Forelimb muscle (tissue), 1 donor: Measurements from ENCODE around the gene GPT2. TPM values are rescaled to one million over a fixed set of nuclear protein-coding genes. Genes with fewer than 3 reads are reported as not detected.

ENCODE experiments used
- DNase-seq: peaks from one replicate; pipeline ENCODE4 v3.0.0-alpha.2; 2013; ENCODE audit warnings: low read depth
- polyA plus RNA-seq: library from polyadenylated mRNA; unstranded; fragments of 120-200 nt; gene quantifications from one replicate; pipeline ENCODE4 v1.2.1, GENCODE V29; 2013; ENCODE audit not compliant: insufficient read length

GPT2 gene
- polyA plus RNA-seq, 1 donor, result 36.5 TPM

DNA sequence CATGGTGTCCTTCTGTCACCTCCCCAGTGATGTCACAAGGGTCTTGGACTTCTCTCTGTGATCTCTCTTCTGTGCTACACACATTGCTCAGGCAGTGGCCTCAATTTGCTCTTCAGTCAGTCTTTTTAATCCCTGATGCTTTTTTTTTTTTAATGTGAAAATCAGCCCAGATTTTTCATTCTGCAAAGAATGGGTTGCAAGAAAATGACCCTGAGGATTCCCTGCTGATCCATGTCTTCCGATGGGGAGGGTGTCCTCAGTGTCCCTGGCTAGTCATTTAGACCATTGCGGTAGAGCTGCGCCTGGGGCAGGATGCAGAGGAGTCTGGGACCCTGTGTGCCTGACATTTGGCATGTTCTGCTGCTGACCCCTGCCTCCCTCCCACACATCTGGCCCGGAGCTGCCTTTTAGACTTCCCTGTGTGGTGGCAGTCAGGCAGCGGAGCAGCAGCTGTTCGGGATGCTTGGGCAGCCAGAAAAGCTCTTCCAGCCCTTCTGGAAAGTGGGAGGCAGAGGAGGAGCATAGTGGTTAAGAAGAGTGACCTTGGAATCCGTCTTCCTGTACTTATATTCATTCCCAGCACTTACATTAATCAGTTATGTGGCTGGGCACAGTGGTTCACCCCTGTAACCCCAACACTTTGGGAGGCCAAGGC, 12.3 kb downstream of the GPT2 start:
- DNase-seq, result no peak

DNA sequence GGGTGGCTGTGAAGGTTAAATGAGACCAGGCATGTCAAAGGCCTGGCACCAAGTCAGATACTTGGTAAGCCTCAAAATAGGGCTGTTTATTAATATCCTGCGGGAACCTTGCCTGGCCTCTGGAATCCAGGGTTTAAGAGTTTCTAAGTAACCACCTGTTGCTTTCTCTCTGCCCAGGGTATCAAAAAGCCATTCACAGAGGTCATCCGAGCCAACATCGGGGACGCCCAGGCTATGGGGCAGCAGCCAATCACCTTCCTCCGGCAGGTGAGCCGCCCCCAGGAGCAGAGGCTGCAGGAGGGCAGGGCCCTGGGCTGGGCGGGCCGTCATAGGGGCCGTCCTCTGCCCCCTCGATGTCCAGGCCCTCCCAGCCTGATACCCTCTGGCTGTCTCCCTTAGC, 13.3 kb downstream of the GPT2 start:
- DNase-seq, result no peak

DNA sequence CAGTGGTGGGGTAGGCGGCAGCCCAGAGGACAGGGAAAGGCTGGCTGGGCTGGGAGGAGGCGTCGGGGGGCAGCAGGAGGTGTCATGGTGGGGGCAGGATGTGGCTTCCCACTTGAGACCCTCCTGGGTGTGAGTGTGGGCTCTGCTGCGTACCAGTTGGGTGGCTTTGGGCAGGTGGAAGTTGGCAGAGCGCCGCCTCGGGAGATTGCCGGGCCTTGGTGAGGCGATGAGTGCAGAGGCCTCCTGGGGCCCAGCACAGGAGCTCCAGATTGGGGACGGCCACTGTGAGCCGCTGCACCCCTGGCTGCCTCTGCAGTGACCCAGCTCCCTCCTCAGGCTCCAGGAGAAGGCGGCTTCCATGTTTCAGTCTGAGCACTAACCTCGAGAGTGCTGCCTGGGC, 13.8 kb downstream of the GPT2 start:
- no peak for DNase-seq

DNA sequence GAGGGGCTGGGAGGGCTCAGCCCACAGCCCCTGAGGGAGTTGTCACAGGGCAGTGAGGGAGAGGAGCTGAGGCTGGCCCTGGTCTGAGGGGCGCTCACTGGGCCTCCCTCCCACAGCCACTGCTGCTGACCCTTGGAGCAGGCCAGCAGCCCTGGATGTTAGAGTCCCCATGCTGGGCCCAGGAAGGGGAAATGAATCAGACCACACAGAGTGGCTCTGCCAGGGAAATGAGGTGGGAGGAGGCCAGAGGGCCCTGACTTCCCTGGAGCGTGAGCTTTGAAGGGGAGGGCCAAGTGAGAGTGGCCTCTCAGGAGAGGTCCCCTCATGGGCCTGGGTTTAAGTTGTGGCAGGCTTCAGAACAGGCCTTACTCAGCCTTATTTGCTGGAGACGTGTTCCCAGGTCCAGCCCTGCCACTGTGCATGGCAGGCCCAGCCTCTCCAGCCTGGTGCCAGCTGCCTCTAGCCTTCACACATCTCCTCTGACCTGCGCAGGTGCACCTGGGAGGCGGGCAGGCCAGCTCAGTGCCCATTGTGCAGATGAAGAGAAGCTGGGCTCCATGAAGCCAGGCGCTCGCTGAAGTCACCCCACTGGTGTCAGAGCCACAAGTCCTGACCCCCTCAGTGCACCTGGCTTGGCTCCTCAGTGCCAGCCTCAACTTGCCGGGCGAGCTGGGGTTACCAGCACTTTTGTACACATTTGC, 15.4 kb downstream of the GPT2 start:
- no peak for DNase-seq

DNA sequence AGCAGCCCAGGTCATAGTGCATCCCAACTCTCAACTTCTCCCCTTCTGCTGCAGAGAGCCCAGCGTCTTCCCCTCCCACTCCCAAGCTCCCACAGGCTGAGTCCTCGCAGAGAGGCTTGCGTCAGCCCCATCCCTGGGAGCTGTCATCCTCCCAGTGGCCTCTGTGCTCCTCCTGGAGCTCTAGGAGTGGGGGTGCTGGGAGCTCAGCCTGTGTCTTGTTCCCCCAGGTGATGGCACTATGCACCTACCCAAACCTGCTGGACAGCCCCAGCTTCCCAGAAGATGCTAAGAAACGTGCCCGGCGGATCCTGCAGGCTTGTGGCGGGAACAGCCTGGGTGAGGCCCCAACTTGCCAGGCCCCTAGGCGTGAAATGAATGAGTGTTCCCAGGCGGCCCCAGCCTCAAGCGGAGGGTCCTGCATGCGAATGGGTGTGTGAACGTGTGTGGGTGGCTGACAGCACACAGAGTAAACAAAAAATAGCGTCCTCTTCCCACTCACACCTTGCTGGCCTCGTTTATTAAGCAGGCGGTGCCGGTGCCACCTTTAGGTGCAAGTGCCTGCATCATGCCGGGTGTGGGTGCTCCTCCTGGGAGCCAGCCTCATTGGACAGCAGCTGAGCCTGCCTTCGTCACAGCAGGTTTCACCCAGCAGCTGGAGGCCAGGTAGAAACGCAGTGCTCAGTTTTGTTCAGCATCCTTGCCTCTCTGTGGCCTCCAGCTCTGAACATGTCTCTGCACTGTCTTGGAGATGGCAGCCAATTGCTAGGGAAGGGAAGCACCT, 16.5 kb downstream of the GPT2 start:
- DNase-seq, result no peak

DNA sequence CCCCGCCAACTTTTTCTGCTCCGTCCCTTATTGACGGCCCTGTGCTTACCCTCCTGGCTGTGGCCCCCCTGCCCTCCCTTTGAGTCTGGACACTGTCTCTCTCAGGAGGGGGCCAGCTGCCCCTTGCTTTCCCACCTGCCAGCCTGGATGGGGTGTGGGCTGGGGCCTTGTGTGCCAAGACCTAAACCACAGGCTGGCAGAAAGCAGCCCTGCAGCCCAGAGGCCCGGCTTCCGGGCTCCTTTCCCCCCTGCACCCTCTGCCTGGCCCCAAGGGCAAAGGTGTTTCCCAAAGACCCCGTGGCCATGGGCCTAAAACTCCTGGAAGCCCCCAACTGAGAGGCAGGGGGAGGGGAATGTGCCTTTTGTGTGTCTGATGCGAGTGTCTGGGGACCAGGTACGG, 17.5 kb downstream of the GPT2 start:
- no peak for DNase-seq

DNA sequence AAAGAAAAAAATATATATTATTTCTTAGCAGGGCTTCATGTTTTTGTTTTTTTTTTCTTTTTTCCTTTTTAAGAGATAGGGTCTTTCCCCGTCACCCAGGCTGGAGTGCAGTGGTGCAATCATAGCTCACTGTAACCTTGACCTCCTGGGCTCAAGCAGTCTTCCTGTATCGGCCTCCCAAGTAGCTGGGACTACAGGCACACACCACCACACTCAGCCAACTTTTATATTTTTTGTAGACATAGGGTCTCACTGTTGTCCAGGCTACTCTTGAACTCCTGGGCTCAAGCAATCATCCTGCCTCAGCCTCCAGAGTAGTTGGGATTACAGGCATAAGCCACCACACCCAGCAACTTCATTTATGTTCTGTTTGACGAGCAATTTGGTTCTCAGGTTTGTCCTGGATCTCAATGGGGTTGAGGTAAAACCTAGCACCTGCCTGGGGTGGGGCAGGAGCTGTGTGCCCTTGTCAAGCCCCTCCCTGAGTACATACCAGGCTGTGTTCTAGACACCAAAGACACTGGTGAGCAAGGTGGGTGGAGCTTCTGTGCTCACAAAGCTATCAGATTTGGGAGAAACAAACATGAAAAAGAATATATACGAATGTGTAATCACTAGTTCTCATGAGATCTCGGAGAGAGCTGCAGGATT, 19.2 kb downstream of the GPT2 start:
- no peak for DNase-seq

DNA sequence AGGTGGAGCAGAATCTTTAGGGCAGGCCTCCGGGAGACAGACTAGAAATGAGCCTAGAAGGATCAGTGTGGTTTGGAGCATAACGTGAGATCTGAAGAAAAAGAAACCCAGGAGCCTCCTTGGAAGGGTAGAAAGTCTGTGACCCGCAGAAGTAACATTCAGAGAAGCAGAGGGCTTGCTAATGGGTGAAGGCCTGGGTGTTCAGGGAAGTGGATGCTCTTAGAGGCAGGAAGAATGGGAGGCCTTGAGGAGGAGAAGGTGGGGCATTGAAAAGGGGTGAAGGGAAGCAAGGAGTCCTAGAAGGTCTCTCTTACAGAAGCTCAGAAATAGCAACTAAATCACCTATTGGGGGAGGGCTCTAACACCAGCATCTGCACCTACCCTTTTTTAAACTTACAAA, 20.3 kb downstream of the GPT2 start:
- DNase-seq, result no peak

DNA sequence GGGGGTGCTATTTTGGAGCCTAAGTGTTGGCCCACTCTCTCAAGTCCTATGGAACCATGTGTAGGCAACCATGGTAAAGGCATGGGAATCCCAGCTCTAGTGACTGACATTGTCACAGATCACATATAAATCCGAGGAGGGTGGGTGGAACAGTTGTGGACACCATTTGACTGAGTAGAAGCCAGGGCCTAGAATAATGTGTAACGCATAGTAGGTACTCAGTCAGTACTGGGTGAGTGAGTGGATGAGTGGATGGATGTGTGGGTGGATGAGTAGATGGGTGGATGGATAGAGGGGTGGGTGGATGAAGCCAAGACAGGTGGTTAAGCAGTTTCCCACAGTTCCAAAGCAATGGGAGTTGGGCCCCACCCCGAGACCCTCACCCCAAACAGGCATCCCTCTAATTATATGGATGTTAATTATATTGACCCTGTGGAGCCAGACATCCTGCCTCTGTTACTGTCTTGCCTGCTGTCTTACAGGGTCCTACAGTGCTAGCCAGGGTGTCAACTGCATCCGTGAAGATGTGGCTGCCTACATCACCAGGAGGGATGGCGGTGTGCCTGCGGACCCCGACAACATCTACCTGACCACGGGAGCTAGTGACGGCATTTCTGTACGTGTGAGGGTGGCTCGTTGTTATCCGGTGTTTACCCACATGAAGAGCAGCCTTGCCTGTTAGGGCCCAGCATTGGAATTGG, 22.3 kb downstream of the GPT2 start:
- DNase-seq, result no peak

DNA sequence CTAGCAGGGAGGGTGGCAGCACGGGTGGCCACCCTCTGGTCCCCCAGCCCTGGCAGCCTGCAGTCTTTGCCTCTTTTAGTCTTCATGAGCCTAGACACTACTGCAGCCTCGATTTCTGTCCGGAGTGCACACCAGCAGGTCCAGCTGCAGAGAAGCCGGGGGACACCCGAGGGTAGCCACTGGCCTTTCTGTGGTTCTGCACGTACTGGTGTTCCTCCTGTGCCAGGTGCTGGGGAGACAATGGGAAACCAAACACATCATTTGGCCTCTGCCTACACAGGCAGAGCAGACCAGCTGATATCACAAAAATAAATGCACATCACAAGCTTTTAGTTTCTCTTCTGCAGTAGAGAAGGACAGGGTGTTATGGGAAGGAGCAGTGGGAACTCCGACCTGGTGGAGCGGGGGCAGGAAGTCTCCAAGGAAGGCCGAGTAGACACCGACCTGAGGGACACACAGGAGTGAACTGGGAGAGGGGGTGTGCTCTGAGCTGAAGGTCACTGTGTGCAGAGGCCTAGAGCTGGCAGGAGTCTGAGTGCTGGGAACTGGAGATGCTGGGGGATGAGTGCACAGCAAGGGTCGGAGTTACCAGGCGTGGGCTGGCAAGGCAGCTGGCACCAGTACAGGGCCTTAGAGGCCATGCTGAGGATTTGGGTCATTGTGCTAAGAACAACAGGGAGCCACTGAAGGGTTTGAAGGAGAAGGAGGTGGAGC, 23.1 kb downstream of the GPT2 start:
- DNase-seq, result no peak

DNA sequence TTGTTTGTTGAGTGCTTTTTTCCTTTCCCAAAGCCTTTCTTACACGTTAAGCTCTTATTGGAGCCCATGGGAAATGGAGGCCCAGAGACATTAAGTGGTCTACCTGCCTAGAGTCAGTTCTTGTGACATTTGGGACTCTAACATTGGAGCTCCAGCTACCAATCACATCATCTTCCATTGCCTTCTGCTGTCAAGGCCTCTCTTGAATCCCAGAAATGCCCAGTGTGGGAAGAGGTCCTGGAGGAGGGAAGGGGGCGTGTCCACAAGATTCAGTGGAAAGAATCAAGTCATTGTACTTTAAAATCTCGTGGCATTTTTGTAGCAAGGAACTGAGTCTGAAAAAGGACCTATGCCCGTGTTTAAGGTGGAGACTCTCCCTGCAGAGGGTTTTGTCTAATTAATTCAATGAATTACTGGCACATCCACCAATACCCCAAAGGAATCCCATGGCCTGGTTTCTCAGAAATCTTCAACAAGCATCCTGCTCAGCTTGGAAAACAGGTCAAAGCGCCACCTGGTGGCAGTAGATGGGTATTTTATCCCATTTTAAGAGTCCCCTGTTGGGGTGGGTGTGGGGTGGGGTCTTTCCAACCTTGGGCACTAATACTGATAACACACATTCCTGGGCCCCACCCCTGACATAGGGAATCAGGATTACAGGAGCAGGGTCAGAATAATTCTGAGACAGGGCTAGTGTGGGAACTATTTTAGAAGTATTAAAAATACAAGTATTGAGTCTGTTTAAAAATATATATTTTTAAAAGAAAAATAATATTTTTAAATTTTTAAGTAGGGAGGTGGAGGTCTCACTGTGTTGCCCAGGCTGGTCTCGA, 24.6 kb downstream of the GPT2 start:
- DNase-seq, result peak; percentile 28

DNA sequence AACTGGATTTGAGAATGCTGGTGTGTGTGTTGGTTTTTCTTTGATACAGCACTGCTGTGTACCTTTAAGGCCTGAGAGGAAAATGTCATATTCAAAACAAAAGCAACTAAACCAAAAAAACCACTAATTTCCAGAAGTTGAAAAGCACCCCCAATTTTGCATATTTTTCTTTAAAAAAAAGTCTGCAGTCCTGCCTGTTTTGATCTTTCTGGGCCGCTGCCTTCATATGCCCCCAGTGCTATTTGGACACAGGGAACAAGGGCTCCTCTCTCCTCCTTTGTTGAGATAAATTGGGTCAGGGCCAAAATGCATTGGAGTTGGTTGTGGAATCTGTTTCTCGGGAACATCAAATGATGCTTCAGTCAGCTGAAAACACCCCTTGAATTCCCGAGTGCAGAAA, 26.9 kb downstream of the GPT2 start:
- no peak for DNase-seq

DNA sequence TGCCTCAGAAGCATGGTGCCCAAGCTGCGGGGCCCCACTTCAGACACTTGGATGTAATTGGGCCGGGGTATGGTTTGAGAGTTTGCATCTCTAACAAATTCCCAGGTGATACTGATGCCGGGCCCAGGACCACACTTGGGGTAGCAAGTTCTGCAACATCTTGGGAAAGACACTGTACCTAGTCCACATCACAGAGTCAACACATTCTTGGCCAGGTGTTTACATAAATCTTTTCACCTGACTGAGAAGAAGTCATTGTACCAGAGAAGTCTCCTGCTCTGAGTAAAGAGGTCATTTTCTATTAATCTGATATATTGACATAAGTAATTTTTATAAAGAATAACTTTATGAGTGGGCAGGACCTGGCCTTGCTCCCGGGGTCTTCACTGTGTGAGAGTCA, 27.5 kb downstream of the GPT2 start:
- DNase-seq, result no peak

DNA sequence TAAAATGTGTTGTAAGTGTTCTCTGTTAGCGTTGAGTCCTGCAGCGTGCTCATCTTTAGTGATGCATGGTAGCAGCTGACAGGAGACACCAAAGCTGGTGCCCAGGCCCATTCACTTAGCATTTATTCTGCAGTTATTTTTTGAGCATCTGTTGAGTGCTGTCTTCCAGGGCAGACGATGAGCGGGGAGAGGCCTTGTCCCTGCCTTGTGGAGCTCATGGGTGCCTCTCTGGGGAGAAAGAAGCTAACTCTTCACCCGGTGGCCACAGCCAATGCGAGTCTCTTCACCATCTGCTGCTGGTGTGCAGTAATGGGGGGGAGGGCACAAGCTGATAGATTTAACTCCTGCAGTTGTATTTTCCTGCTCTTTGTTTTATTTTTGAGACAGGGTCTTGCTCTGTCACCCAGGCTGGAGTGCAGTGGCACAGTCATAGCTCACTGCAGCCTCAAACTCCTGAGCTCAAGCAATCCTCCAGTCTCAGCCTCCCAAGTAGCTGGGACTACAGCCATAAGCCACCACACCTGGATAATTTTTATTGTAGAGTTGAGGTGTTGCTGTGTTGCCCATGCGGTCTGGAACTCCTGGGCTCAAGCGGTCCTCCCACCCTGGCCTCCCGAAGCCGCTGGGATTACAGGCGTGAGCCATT, 30.5 kb downstream of the GPT2 start:
- no peak for DNase-seq

DNA sequence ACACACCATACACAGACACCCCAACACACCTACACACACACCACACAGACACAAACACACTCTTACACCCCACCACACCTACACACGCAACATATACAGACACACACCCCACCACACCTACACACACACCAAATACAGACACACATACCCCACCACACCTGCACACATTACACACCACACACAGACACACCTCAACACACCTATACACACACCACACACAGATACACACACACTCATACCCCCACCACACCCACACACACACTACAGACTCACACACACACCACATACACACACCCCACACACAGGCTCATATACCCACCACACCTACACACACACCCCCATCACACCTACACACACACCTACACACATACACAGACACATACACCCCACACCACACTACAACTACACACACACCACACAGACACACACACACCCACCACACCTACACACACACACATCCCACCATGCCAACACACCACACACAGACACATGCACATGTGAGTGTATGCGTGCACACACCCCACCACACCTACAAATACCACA, 31.4 kb downstream of the GPT2 start:
- no peak for DNase-seq

DNA sequence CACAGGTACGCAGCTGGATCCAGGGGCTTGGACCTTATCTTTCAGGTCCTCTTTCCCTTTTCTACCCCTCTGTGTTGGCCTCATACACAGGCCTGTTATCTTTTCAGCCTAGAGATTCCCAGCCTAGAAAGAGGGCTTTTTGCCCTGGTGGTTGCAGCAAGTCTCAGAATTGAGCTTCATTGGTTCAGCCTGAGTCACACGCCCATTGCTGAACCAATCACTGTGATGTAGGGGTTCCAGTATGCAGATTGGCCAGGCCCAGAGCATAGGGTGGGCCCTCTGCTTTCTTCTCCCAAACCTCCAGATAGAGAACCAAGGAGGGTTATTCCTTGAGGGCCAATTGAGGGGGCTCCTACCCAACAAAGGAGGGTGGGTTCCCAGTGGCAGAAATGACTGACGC, 32.8 kb downstream of the GPT2 start:
- no peak for DNase-seq

DNA sequence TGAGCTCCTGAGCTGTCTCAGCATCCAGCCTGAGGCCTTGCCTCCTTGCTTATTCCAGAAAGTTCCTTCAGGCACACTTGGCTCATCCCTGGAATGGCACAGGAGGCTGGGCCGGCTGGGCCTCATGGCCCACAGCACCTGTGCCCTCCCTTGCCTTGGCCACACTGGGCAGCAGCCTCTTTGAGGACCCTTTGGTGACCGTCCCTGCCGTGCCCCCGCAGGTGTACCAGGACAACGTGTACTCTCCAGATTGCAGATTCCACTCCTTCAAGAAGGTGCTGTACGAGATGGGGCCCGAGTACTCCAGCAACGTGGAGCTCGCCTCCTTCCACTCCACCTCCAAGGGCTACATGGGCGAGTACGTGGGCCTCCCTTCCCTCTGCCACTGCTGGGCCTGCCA, 34.2 kb downstream of the GPT2 start:
- DNase-seq, result no peak

DNA sequence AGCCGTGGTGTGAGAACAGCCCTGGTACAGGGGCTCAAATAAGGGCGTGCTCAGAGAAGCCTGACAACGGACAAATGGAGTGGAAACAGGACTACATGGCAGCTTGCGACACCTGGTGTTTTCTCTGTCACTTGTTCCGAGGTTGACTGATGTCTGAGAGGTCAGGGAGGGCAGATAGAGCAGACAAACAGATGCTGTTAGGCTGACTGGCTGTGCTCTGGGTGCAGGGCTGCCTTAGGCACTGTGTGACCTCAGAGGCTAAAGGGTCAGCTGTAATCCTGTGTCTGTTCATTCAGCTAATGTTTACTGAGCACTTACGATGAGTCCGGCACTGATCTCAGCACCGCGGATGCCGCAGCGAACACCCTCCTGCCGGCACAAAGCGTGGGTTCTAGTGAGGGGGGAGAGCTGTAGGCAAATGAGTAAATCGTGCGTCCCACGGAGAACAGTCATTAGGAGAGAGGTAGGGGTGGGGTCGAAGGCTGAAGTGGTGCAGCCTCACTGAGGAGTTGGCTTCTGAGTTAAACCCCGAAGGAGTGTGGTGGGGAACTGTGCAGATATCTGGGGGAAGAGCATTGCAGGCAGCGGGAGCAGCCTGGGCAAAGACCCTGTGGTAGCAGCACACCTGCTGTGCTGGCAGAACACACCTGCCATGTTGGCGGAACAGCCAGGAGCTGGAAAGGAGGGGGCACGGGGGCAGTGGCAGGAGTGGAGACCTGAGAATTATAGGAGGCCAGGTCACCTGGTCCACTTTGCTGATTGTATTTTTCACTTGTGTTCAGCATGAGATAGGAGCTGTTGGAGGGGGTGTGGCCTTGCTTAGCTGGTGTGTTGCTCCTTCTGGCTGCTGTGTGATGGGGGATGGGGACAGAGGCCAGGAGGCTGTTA, 35.0 kb downstream of the GPT2 start:
- no peak for DNase-seq
